Measurements from ENCODE around the gene NAP1L4. TPM values are rescaled to one million over a fixed set of nuclear protein-coding genes. Genes with fewer than 3 reads are reported as not detected.

Gene NAP1L4
- total RNA-seq, 1 donor from 2014 or later: 148 TPM

- H3K27ac Mint-ChIP-seq (ENCODE audit: unreplicated experiment): peak overlapping the region; percentile 81
- no peaks in the 10 kb centered on the region for H3K9me3 Mint-ChIP-seq (ENCODE audit: unreplicated experiment)
- no peak overlapping the region for H3K4me3 Mint-ChIP-seq (ENCODE audit: unreplicated experiment)
- no peak for TF ChIP-seq CTCF (IDR thresholded peaks at IDR 0.05)
- H3K4me1 Mint-ChIP-seq (ENCODE audit: unreplicated experiment): peaks cover 25% of the 10 kb centered on the region
- DNase-seq (ENCODE audit: extremely low spot score, unreplicated experiment): peak; percentile 92
- H3K27me3 Mint-ChIP-seq (ENCODE audit: unreplicated experiment): no peaks in the 10 kb centered on the region
- no peaks in the 10 kb centered on the region for H3K36me3 Mint-ChIP-seq (ENCODE audit: unreplicated experiment)
Observed at GRCh38 chr11:2912498-2912897, 79.6 kb downstream of the NAP1L4 start.

- Mint-ChIP-seq H3K36me3 (ENCODE audit: unreplicated experiment) (no peaks in the 10 kb centered on the region), H3K9me3 (ENCODE audit: unreplicated experiment) (no peaks in the 10 kb centered on the region), H3K27ac (ENCODE audit: unreplicated experiment) (peak overlapping the region; percentile 56), H3K27me3 (ENCODE audit: unreplicated experiment) (no peaks in the 10 kb centered on the region), H3K4me3 (ENCODE audit: unreplicated experiment) (no peak overlapping the region), H3K4me1 (ENCODE audit: unreplicated experiment) (peaks cover 25% of the 10 kb centered on the region)
- no peak for TF ChIP-seq CTCF (IDR thresholded peaks at IDR 0.05)
- DNase-seq (ENCODE audit: extremely low spot score, unreplicated experiment): no peak
Observed at GRCh38 chr11:2911785-2912391, 80.2 kb downstream of the NAP1L4 start.

GRCh38 chr11:2911088-2911784 lies 80.9 kb downstream of the NAP1L4 start:
- no peak overlapping the region for H3K4me3 Mint-ChIP-seq (ENCODE audit: unreplicated experiment)
- no peaks in the 10 kb centered on the region for H3K36me3 Mint-ChIP-seq (ENCODE audit: unreplicated experiment)
- no peak for TF ChIP-seq CTCF (IDR thresholded peaks at IDR 0.05)
- DNase-seq (ENCODE audit: extremely low spot score, unreplicated experiment): no peak
- H3K27me3 Mint-ChIP-seq (ENCODE audit: unreplicated experiment): no peaks in the 10 kb centered on the region
- H3K27ac Mint-ChIP-seq (ENCODE audit: unreplicated experiment): peak overlapping the region; percentile 56
- peaks cover 25% of the 10 kb centered on the region for H3K4me1 Mint-ChIP-seq (ENCODE audit: unreplicated experiment)
- H3K9me3 Mint-ChIP-seq (ENCODE audit: unreplicated experiment): no peaks in the 10 kb centered on the region

- DNase-seq (ENCODE audit: extremely low spot score, unreplicated experiment): no peak
- no peak overlapping the region for H3K27ac Mint-ChIP-seq (ENCODE audit: unreplicated experiment)
- no peaks in the 10 kb centered on the region for H3K27me3 Mint-ChIP-seq (ENCODE audit: unreplicated experiment)
- H3K4me1 Mint-ChIP-seq (ENCODE audit: unreplicated experiment): peaks cover 25% of the 10 kb centered on the region
- H3K4me3 Mint-ChIP-seq (ENCODE audit: unreplicated experiment): no peak overlapping the region
- no peaks in the 10 kb centered on the region for H3K9me3 Mint-ChIP-seq (ENCODE audit: unreplicated experiment)
- no peak for TF ChIP-seq CTCF (IDR thresholded peaks at IDR 0.05)
- H3K36me3 Mint-ChIP-seq (ENCODE audit: unreplicated experiment): no peaks in the 10 kb centered on the region
Observed at GRCh38 chr11:2910401-2910955, 81.7 kb downstream of the NAP1L4 start.
